ENCODE results near the gene FIBCD1. TPM values are rescaled to one million over a fixed set of nuclear protein-coding genes. Genes with fewer than 3 reads are reported as not detected.

The FIBCD1 gene
- polyA plus RNA-seq, 1 donor (not counting 4 experiments of a cell fraction or from before 2014, with no cell fraction given), result 0.79 TPM

- no peak overlapping the region for H3K4me3 ChIP-seq (ENCODE audit: control insufficient read depth in 2 of 3, extremely low read depth in 1 of 3, insufficient read depth in 2 of 3, low read depth in 1 of 3, low read length in 3 of 3)
- no peak for FAIRE-seq
- dilution Hi-C loops (cut with MboI; ENCODE audit: extremely low pct_ligation_motif_present, low sequenced_read_pairs), result no loop called here
- no peak overlapping the region for H2AFZ ChIP-seq (ENCODE audit: control insufficient read depth, low read length)
- no peaks in the 10 kb centered on the region for H3K9me3 ChIP-seq (ENCODE audit: control insufficient read depth, low read depth, low read length)
- H3K27me3 ChIP-seq (ENCODE audit: control insufficient read depth, extremely low read depth, insufficient read depth, low read length), result peaks cover 35% of the 10 kb centered on the region
- no peaks in the 10 kb centered on the region for H3K36me3 ChIP-seq (ENCODE audit: control insufficient read depth in 2 of 2, extremely low read depth in 1 of 2, insufficient read depth in 2 of 2, low read length in 2 of 2)
- H3K27ac ChIP-seq (ENCODE audit: control insufficient read depth, insufficient read depth, low read length), result no peak overlapping the region
- no peak for TF ChIP-seq EZH2 (IDR thresholded peaks at IDR 0.05; ENCODE audit: low read length)
- no peak for TF ChIP-seq CTCF (optimal IDR thresholded peaks at IDR 0.05 in 1 of 3, IDR thresholded peaks at IDR 0.05 in 1 of 3, conservative IDR thresholded peaks at IDR 0.05 in 1 of 3; ENCODE audit: extremely low read depth in 1 of 3, insufficient read depth in 2 of 3, low read length in 3 of 3)
- H3K9ac ChIP-seq (ENCODE audit: control insufficient read depth, extremely low read depth, insufficient read depth, low read length), result no peak overlapping the region
- no peaks in the 10 kb centered on the region for H3K9me1 ChIP-seq (ENCODE audit: control insufficient read depth, extremely low read depth, insufficient read depth, low read length)
- H3K4me1 ChIP-seq (ENCODE audit: control insufficient read depth, extremely low read depth, insufficient read depth, low read length), result peaks cover 5% of the 10 kb centered on the region
- H4K20me1 ChIP-seq (ENCODE audit: control insufficient read depth, extremely low read depth, insufficient read depth, low read length), result no peaks in the 10 kb centered on the region
- H3K79me2 ChIP-seq (ENCODE audit: control insufficient read depth, insufficient read depth, low read length), result no peaks in the 10 kb centered on the region
- no peak overlapping the region for H3K4me2 ChIP-seq (ENCODE audit: control insufficient read depth, extremely low read depth, insufficient read depth, low read depth, low read length)
- DNase-seq (ENCODE audit: low read depth, low spot score), result no peak
These were observed 36.1 kb upstream of the FIBCD1 start for GRCh38 chr9:130975156-130975555.

- FAIRE-seq (no peak), DNase-seq (ENCODE audit: low read depth, low spot score) (no peak)
- peaks cover 35% of the 10 kb centered on the region for H3K27me3 ChIP-seq (ENCODE audit: control insufficient read depth, extremely low read depth, insufficient read depth, low read length)
- no peaks in the 10 kb centered on the region for H3K9me1 ChIP-seq (ENCODE audit: control insufficient read depth, extremely low read depth, insufficient read depth, low read length)
- no peak overlapping the region for H3K4me3 ChIP-seq (ENCODE audit: control insufficient read depth in 2 of 3, extremely low read depth in 1 of 3, insufficient read depth in 2 of 3, low read depth in 1 of 3, low read length in 3 of 3)
- dilution Hi-C loops (cut with MboI; ENCODE audit: extremely low pct_ligation_motif_present, low sequenced_read_pairs), result no loop called here
- peaks cover 7% of the 10 kb centered on the region for H3K4me1 ChIP-seq (ENCODE audit: control insufficient read depth, extremely low read depth, insufficient read depth, low read length)
- no peak overlapping the region for H3K9ac ChIP-seq (ENCODE audit: control insufficient read depth, extremely low read depth, insufficient read depth, low read length)
- no peak overlapping the region for H3K27ac ChIP-seq (ENCODE audit: control insufficient read depth, insufficient read depth, low read length)
- H2AFZ ChIP-seq (ENCODE audit: control insufficient read depth, low read length), result no peak overlapping the region
- no peak overlapping the region for H3K4me2 ChIP-seq (ENCODE audit: control insufficient read depth, extremely low read depth, insufficient read depth, low read depth, low read length)
- no peaks in the 10 kb centered on the region for H3K36me3 ChIP-seq (ENCODE audit: control insufficient read depth in 2 of 2, extremely low read depth in 1 of 2, insufficient read depth in 2 of 2, low read length in 2 of 2)
- H3K9me3 ChIP-seq (ENCODE audit: control insufficient read depth, low read depth, low read length), result no peaks in the 10 kb centered on the region
- no peaks in the 10 kb centered on the region for H3K79me2 ChIP-seq (ENCODE audit: control insufficient read depth, insufficient read depth, low read length)
- no peak for TF ChIP-seq EZH2 (IDR thresholded peaks at IDR 0.05; ENCODE audit: low read length)
- no peak for TF ChIP-seq CTCF (optimal IDR thresholded peaks at IDR 0.05 in 1 of 3, IDR thresholded peaks at IDR 0.05 in 1 of 3, conservative IDR thresholded peaks at IDR 0.05 in 1 of 3; ENCODE audit: extremely low read depth in 1 of 3, insufficient read depth in 2 of 3, low read length in 3 of 3)
- no peaks in the 10 kb centered on the region for H4K20me1 ChIP-seq (ENCODE audit: control insufficient read depth, extremely low read depth, insufficient read depth, low read length)
These were observed 35.6 kb upstream of the FIBCD1 start for GRCh38 chr9:130974697-130975096.

All from keratinocyte (primary cell).